Measurements from ENCODE around the gene MUSK.

Gene MUSK

GRCh38 chr9:110752766-110753165 is 84.2 kb downstream of the MUSK start:
- H3K4me3 ChIP-seq (ENCODE audit: low read depth, low read length), result no peak overlapping the region
- no peak for TF ChIP-seq CTCF (IDR thresholded peaks at IDR 0.05; ENCODE audit: control insufficient read depth, extremely low read depth, insufficient read depth)
- DNase-seq (ENCODE audit: low read depth), result peak; percentile 74

- no peak for TF ChIP-seq CTCF (IDR thresholded peaks at IDR 0.05; ENCODE audit: control insufficient read depth, extremely low read depth, insufficient read depth)
- DNase-seq (ENCODE audit: low read depth), result no peak
- H3K4me3 ChIP-seq (ENCODE audit: low read depth, low read length), result no peak overlapping the region
Observed at GRCh38 chr9:110753731-110754231, 85.2 kb downstream of the MUSK start.

- H3K4me3 ChIP-seq (ENCODE audit: low read depth, low read length), result no peak overlapping the region
- no peak for DNase-seq (ENCODE audit: low read depth)
- no peak for TF ChIP-seq CTCF (IDR thresholded peaks at IDR 0.05; ENCODE audit: control insufficient read depth, extremely low read depth, insufficient read depth)
Observed at GRCh38 chr9:110755179-110755578, 86.6 kb downstream of the MUSK start.

GRCh38 chr9:110758201-110758600 is 89.6 kb downstream of the MUSK start:
- DNase-seq (ENCODE audit: low read depth), result no peak
- no peak overlapping the region for H3K4me3 ChIP-seq (ENCODE audit: low read depth, low read length)
- TF ChIP-seq CTCF (IDR thresholded peaks at IDR 0.05; ENCODE audit: control insufficient read depth, extremely low read depth, insufficient read depth), result no peak

GRCh38 chr9:110762783-110763182 is 94.2 kb downstream of the MUSK start:
- no peak for DNase-seq (ENCODE audit: low read depth)
- TF ChIP-seq CTCF (IDR thresholded peaks at IDR 0.05; ENCODE audit: control insufficient read depth, extremely low read depth, insufficient read depth), result no peak
- H3K4me3 ChIP-seq (ENCODE audit: low read depth, low read length), result no peak overlapping the region

GRCh38 chr9:110763568-110763967 is 95.0 kb downstream of the MUSK start:
- no peak overlapping the region for H3K4me3 ChIP-seq (ENCODE audit: low read depth, low read length)
- DNase-seq (ENCODE audit: low read depth), result no peak
- TF ChIP-seq CTCF (IDR thresholded peaks at IDR 0.05; ENCODE audit: control insufficient read depth, extremely low read depth, insufficient read depth), result no peak

GRCh38 chr9:110764006-110764405 is 95.4 kb downstream of the MUSK start:
- no peak overlapping the region for H3K4me3 ChIP-seq (ENCODE audit: low read depth, low read length)
- no peak for TF ChIP-seq CTCF (IDR thresholded peaks at IDR 0.05; ENCODE audit: control insufficient read depth, extremely low read depth, insufficient read depth)
- no peak for DNase-seq (ENCODE audit: low read depth)

All from LNCaP clone FGC (cell line).